Endothelial cell of umbilical vein (primary cell): ENCODE measurements around the gene ATP5MC2. TPM values are rescaled to one million over a fixed set of nuclear protein-coding genes. Genes with fewer than 3 reads are reported as not detected.

Experiments used
- BruUV-seq: library from RNA; stranded (reverse); fragments of 400-500 nt; replicated peaks from 2 replicates; lab custom pipeline; 2021; lab: Mats Ljungman, UMichigan
- CTCF ChIA-PET: fragments of 300-600, 350-600 bp; sonication (Branson Sonifier 250); formaldehyde crosslinking; loops from one replicate; lab custom pipeline; 2021; ENCODE audit warnings: antibody characterized with exemption, inconsistent platforms; lab: Charles Lee
- POLR2A ChIA-PET: fragments of 300-600, 350-600 bp; sonication (Branson Sonifier 250); formaldehyde crosslinking; loops from one replicate; lab custom pipeline; 2021; ENCODE audit warnings: antibody characterized with exemption, inconsistent platforms; lab: Charles Lee
- DNase-seq: peaks from one replicate; pipeline ENCODE4 v3.0.0-alpha.2; 2011; ENCODE audit warnings: low read depth, low spot score
- FAIRE-seq: peaks from 2 replicates; lab custom pipeline; 2011; peaks lifted over from hg19 to GRCh38; lab: Jason Lieb, UNC
- H2AFZ ChIP-seq: 2 replicates; pipeline ENCODE4 v1.6.0; 2012; ENCODE audit warnings: low read depth, low read length, control low read depth, inconsistent platforms
- H3K27ac ChIP-seq: 2 replicates; pipeline ENCODE4 v1.5.1; 2011; ENCODE audit warnings: low read depth, mild to moderate bottlenecking, control low read depth, low read length, moderate library complexity; ENCODE audit not compliant: insufficient read depth
- H3K27me3 ChIP-seq, 2 experiments: 2 replicates each; pipeline versions ENCODE4 v1.6.0 to v1.6.1; 2011; ENCODE audit warnings: low read length in 2 of 2, mixed read lengths in 1 of 2; ENCODE audit not compliant: control insufficient read depth in 2 of 2, insufficient read depth in 2 of 2
- H3K36me3 ChIP-seq, 2 experiments: 2 replicates in 1 of 2; 3 replicates in 1 of 2; pipeline ENCODE4 v1.5.1; 2011; ENCODE audit warnings: low read length in 2 of 2, mild to moderate bottlenecking in 1 of 2, moderate library complexity in 1 of 2; ENCODE audit not compliant: control insufficient read depth in 2 of 2, insufficient read depth in 2 of 2; ENCODE audit errors: extremely low read depth in 1 of 2
- H3K4me1 ChIP-seq: 3 replicates; pipeline ENCODE4 v1.5.1; 2011; ENCODE audit warnings: mild to moderate bottlenecking, low read length; ENCODE audit not compliant: control insufficient read depth, insufficient read depth; ENCODE audit errors: extremely low read depth
- H3K4me2 ChIP-seq: 2 replicates; pipeline ENCODE4 v1.6.1; 2011; ENCODE audit warnings: low read length, control low read depth, mixed read lengths; ENCODE audit not compliant: insufficient read depth
- H3K4me3 ChIP-seq, 3 experiments: fragments of 200-600 bp in 1 of 3; sonication (generic), shearing (Covaris generic) in 1 of 3; replicated peaks in 1 of 3; 2 replicates each; pipeline ENCODE4 v1.5.1; 2011 to 2016; ENCODE audit warnings: control low read depth in 3 of 3, low read length in 3 of 3, mild to moderate bottlenecking in 2 of 3, inconsistent platforms in 1 of 3, low read depth in 1 of 3, moderate library complexity in 1 of 3; ENCODE audit not compliant: insufficient read depth in 1 of 3
- H3K79me2 ChIP-seq: 2 replicates; pipeline ENCODE4 v1.6.0; 2012; ENCODE audit warnings: low read length, inconsistent platforms; ENCODE audit not compliant: control insufficient read depth, insufficient read depth
- H3K9ac ChIP-seq: replicated peaks from 2 replicates; pipeline ENCODE3; 2011; ENCODE audit warnings: low read length, control low read depth; ENCODE audit not compliant: insufficient read depth; ENCODE audit errors: extremely low read depth
- H3K9me1 ChIP-seq: replicated peaks from 3 replicates; pipeline ENCODE4 v1.6.0; 2011; ENCODE audit warnings: mild to moderate bottlenecking, low read length; ENCODE audit not compliant: control insufficient read depth, insufficient read depth; ENCODE audit errors: extremely low read depth
- H3K9me3 ChIP-seq: replicated peaks from 2 replicates; pipeline ENCODE4 v1.5.1; 2012; ENCODE audit warnings: low read length, inconsistent platforms; ENCODE audit not compliant: control insufficient read depth, insufficient read depth
- H4K20me1 ChIP-seq: replicated peaks from 2 replicates; pipeline ENCODE3; 2011; ENCODE audit warnings: mild to moderate bottlenecking, low read length; ENCODE audit not compliant: control insufficient read depth, insufficient read depth; ENCODE audit errors: extremely low read depth
- EZH2 ChIP-seq: IDR thresholded peaks from 2 replicates; pipeline ENCODE4 v1.6.1; 2012; ENCODE audit warnings: borderline replicate concordance, low read depth, mild to moderate bottlenecking, moderate library complexity, low read length, inconsistent platforms; ENCODE audit not compliant: severe bottlenecking
- FOS ChIP-seq: IDR thresholded peaks from 2 replicates; pipeline ENCODE4 v1.6.1; 2011; ENCODE audit warnings: mild to moderate bottlenecking, low read length, moderate library complexity, borderline replicate concordance; ENCODE audit not compliant: insufficient read depth
- GATA2 ChIP-seq: IDR thresholded peaks from 2 replicates; pipeline ENCODE4 v1.7.0; 2011; ENCODE audit warnings: low read depth, mild to moderate bottlenecking, moderate library complexity, mixed read lengths, low read length; ENCODE audit not compliant: insufficient read length, insufficient read depth
- JUN ChIP-seq: IDR thresholded peaks from 2 replicates; pipeline ENCODE4 v1.6.1; 2011; ENCODE audit warnings: borderline replicate concordance, low read depth; ENCODE audit not compliant: insufficient read length, insufficient read depth
- MYC ChIP-seq: IDR thresholded peaks from one replicate; pipeline ENCODE4 v1.6.1; 2011; ENCODE audit warnings: mild to moderate bottlenecking, low read depth, low read length
- POLR2A ChIP-seq: IDR thresholded peaks from 2 replicates; pipeline ENCODE4 v1.6.1; 2012; ENCODE audit warnings: low read depth, mild to moderate bottlenecking, control low read depth, low read length
- POLR2AphosphoS5 ChIP-seq: IDR thresholded peaks from 2 replicates; pipeline ENCODE4 v1.6.1; 2012; ENCODE audit warnings: low read depth, mild to moderate bottlenecking, control low read depth, low read length, moderate library complexity; ENCODE audit not compliant: insufficient read depth
- dilution Hi-C: fragments of 300-500 bp; cut with MboI; formaldehyde crosslinking; loops from one replicate; pipeline ENCODE4 v1.15.0; 2019; ENCODE audit warnings: low sequenced_read_pairs; ENCODE audit not compliant: extremely low pct_ligation_motif_present
- intact Hi-C: fragments of 100-400 bp; cut with micrococcal nuclease; formaldehyde crosslinking; loops from one replicate; pipeline ENCODE4 v1.10.0; 2022
- polyA plus RNA-seq, 4 experiments: library from polyadenylated mRNA; depleted of rRNA in 3 of 4; stranded (reverse) in 3 of 4; unstranded in 1 of 4; fragments of >200 nt; gene quantifications; 2 replicates each; pipeline versions ENCODE4 v1.2.1 to v1.2.3, GENCODE V29; 2011 to 2012; ENCODE audit warnings: missing spikeins in 1 of 4
- total RNA-seq: library from RNA; stranded (reverse); gene quantifications from 2 replicates; pipeline ENCODE4 v1.2.3, GENCODE V29; 2021
- TF ChIP-seq, protein P1 (sequence below): IDR thresholded peaks from 2 replicates; pipeline ENCODE4 v1.6.1; 2011; ENCODE audit not compliant: insufficient read depth, insufficient read length
- TF ChIP-seq, protein P2 (sequence below), 2 donors: IDR thresholded peaks; 1 replicate in 1 of 2; 2 replicates in 1 of 2; pipeline ENCODE4 v1.5.1; 2011; ENCODE audit warnings: low read length in 2 of 2, mild to moderate bottlenecking in 2 of 2, moderate library complexity in 2 of 2, control low read depth in 1 of 2, inconsistent platforms in 1 of 2, low read depth in 1 of 2; ENCODE audit not compliant: insufficient read depth in 1 of 2; ENCODE audit errors: extremely low read depth in 1 of 2

ATP5MC2 gene
- total and polyA plus RNA-seq, 2 donors (not counting 3 experiments of a cell fraction or from before 2014, with no cell fraction given): 402 to 820 TPM

DNA sequence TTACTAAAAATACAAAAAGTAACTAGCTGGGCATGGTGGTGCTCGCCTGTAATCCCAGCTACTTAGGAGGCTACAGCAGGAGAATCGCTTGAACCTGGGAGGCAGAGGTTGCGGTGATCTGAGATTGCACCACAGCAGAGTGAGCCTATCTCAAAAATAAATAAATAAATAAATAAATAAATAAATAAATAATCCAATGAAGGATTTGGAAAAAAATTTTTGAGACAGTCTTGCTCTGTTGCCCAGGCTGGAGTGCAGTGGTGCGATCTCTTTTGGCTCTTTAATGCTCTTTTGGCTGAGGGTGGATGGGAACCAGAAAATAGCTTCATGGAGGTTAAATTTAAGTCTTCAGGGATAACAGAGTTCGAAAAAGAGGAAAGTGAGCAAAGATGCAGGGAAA is 11.7 kb downstream of the ATP5MC2 start:
- no peak for TF ChIP-seq POLR2A
- no peak for TF ChIP-seq FOS
- TF ChIP-seq, protein P1, sequence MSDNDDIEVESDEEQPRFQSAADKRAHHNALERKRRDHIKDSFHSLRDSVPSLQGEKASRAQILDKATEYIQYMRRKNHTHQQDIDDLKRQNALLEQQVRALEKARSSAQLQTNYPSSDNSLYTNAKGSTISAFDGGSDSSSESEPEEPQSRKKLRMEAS: no peak
- no peak for TF ChIP-seq POLR2AphosphoS5
- no peak for TF ChIP-seq MYC
- TF ChIP-seq, protein P2, sequence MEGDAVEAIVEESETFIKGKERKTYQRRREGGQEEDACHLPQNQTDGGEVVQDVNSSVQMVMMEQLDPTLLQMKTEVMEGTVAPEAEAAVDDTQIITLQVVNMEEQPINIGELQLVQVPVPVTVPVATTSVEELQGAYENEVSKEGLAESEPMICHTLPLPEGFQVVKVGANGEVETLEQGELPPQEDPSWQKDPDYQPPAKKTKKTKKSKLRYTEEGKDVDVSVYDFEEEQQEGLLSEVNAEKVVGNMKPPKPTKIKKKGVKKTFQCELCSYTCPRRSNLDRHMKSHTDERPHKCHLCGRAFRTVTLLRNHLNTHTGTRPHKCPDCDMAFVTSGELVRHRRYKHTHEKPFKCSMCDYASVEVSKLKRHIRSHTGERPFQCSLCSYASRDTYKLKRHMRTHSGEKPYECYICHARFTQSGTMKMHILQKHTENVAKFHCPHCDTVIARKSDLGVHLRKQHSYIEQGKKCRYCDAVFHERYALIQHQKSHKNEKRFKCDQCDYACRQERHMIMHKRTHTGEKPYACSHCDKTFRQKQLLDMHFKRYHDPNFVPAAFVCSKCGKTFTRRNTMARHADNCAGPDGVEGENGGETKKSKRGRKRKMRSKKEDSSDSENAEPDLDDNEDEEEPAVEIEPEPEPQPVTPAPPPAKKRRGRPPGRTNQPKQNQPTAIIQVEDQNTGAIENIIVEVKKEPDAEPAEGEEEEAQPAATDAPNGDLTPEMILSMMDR (IDR thresholded peaks at IDR 0.05; ENCODE audit: extremely low read depth in 1 of 2, insufficient read depth in 1 of 2, low read depth in 1 of 2, low read length in 2 of 2): no peak
- TF ChIP-seq EZH2: no peak
- TF ChIP-seq GATA2: no peak
- TF ChIP-seq JUN: no peak
- H3K27me3 ChIP-seq: no peaks in the 10 kb centered on the region
- H3K79me2 ChIP-seq: no peaks in the 10 kb centered on the region
- H3K36me3 ChIP-seq: peaks cover 9 to 28% of the 10 kb centered on the region in 2 experiments
- H2AFZ ChIP-seq: no peak overlapping the region
- no peak overlapping the region for H3K27ac ChIP-seq
- FAIRE-seq: no peak
- H3K9me3 ChIP-seq: no peaks in the 10 kb centered on the region
- no peaks in the 10 kb centered on the region for H3K9me1 ChIP-seq
- DNase-seq: no peak
- H3K4me1 ChIP-seq: peaks cover 7% of the 10 kb centered on the region
- H4K20me1 ChIP-seq: no peaks in the 10 kb centered on the region
- CTCF ChIA-PET: interaction anchor here (1.2 to 3.0 kb wide), 3 partner anchors 12 to 121 kb away, joined by 3 to 13 read pairs (median 7); partner anchors contain the start of gene ATP5MC2
- no peak overlapping the region for H3K9ac ChIP-seq
- intact Hi-C loops (no loop called here), dilution Hi-C loops (no loop called here)
- BruUV-seq: no TSS peak
- H3K4me2 ChIP-seq: no peak overlapping the region
- no peak overlapping the region for H3K4me3 ChIP-seq
- POLR2A ChIA-PET: no interaction called here
